ENCODE results near the gene CHRM4.

CHRM4 gene

GRCh38 chr11:46402957-46403902 lies 11.7 kb upstream of the CHRM4 start:
- DNase-seq (ENCODE audit: low spot score): no peak

- no peak for DNase-seq (ENCODE audit: low spot score)
Observed at GRCh38 chr11:46397526-46397925, 6.0 kb upstream of the CHRM4 start.

GRCh38 chr11:46393759-46394158 lies 2.2 kb upstream of the CHRM4 start:
- no peak for DNase-seq (ENCODE audit: low spot score)

GRCh38 chr11:46393231-46393616 lies 1.6 kb upstream of the CHRM4 start:
- DNase-seq (ENCODE audit: low spot score): no peak

GRCh38 chr11:46392421-46393230 lies 1.1 kb upstream of the CHRM4 start:
- peak; percentile 96 for DNase-seq (ENCODE audit: low spot score)

- DNase-seq (ENCODE audit: low spot score): no peak
Observed at GRCh38 chr11:46391186-46391577, 394 bp downstream of the CHRM4 start.

- no peak for DNase-seq (ENCODE audit: low spot score)
Observed at GRCh38 chr11:46390331-46391171, 1.0 kb downstream of the CHRM4 start.

- peak; percentile 92 for DNase-seq (ENCODE audit: low spot score)
Observed at GRCh38 chr11:46389450-46390330, 1.9 kb downstream of the CHRM4 start.

GRCh38 chr11:46388619-46389449 lies 2.7 kb downstream of the CHRM4 start:
- no peak for DNase-seq (ENCODE audit: low spot score)

GRCh38 chr11:46387919-46388618 lies 3.5 kb downstream of the CHRM4 start:
- no peak for DNase-seq (ENCODE audit: low spot score)

GRCh38 chr11:46387456-46387855 lies 4.1 kb downstream of the CHRM4 start:
- DNase-seq (ENCODE audit: low spot score): no peak

- DNase-seq (ENCODE audit: low spot score): no peak
Observed at GRCh38 chr11:46386674-46387073, 4.9 kb downstream of the CHRM4 start.

- no peak for DNase-seq (ENCODE audit: low spot score)
Observed at GRCh38 chr11:46386005-46386578, 5.5 kb downstream of the CHRM4 start.

- DNase-seq (ENCODE audit: low spot score): no peak
Observed at GRCh38 chr11:46385169-46386004, 6.2 kb downstream of the CHRM4 start.

- no peak for DNase-seq (ENCODE audit: low spot score)
Observed at GRCh38 chr11:46383974-46384701, 7.4 kb downstream of the CHRM4 start.

GRCh38 chr11:46383404-46383758 lies 8.2 kb downstream of the CHRM4 start:
- no peak for DNase-seq (ENCODE audit: low spot score)

- peak; percentile 80 for DNase-seq (ENCODE audit: low spot score)
Observed at GRCh38 chr11:46382646-46383403, 8.8 kb downstream of the CHRM4 start.

All from GM03348 (cell line).